ENCODE results near the gene HIGD1C.
"Not testable (repeated sequence)": the region's sequence is repeated elsewhere in the genome, so short reads cannot be mapped to it uniquely, and the experiment has no call there.

HIGD1C gene

DNA sequence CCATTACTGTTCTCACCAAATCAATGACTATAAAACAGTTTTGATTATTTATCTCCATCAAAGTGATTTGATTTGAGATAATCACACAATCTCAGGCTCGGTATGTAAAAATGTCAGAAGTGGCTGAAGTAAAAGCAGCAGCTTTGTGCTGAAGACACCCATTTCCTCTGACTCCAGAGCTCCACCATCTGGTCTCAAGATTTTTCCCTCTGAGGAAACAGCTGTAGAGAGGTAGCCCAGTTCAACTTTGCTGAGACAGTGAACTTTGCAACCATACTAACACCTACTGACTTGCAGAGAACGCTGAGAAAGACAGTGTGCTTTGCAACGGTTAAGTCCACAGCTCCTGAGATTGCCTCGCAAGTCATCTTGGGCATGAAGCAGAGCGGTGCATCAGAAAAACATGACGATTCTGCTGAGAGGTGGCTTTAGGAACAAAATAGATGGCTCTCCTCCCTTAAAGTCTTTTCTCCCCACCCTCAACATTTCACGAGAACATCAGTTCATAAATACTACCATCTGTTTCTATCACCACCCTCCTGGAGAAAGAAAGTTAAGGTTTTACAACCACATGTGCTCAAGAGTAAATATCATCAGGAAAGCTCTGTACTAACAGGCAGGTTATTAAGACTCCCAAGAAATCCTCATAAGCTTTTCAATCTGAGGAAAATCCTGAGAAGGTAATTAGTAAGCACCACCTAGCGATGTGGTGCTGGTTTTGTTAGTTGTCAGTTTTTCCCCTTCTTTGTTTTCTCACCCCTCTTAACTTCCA lies 34.8 kb downstream of the HIGD1C start:
- DNase-seq: no peak

DNA sequence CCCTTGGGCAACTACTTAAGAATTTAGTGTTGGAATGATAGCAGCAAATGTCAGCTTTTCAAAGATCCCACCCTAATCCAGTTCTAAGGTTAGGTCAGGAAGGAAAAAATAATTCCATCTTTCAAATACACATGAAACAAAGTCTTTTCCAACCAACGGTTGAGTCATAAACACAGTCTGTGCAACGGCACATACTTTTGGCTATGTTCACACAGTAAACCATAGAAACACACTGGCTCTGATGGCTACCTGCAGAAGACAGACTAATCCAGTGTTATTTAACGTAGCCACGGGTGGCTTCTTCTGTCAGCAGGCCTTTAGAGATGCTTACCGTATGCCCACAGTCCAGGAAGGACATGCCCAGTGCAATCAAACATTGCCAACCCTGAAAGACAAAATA lies 35.7 kb downstream of the HIGD1C start:
- no peak for DNase-seq

DNA sequence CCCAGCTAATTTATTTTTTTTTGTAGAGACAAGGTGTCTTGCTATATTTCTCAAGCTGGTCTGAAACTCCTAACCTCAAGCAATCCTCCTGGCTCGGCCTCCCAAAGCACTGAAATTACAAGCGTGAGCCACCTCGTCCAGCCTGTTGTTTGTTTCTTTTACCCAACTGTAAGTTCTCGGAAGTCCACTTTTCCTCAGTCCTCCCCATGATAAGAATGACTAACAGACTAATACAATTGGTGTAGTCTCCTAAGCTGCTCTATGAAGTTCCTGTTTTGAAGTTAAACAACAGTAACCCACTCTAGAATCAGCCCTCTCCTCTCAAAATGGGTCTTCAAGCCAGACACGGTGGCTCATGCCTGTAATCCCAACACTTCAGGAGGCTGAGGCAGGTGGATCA lies 36.5 kb downstream of the HIGD1C start:
- DNase-seq: no peak

DNA sequence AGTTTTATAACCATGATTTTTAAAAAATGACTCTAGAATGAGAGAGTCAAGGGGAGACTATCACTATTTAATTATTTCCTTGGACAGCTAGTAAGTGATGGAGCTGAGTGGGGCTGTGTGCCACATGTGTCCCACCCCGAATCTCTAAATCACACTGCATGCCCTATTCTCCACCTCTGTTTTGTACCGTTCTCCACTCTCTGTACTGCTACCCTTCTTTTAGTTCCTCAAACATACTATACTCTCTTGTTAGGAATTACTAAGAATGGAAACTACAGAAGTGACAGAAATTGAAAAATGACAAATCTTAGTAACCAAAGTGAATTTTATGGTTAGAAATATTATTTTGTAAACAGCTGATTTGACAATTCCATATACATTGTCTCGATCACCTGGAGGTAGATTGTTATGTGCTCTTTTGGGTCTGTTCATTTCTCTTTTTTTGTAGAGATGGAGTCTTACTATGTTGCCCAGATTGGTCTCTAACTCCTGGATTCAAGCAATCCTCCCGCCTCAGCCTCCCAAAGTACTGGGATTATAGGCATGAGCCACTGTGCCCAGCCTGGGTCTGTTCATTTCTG lies 37.9 kb downstream of the HIGD1C start:
- no peak for DNase-seq

DNA sequence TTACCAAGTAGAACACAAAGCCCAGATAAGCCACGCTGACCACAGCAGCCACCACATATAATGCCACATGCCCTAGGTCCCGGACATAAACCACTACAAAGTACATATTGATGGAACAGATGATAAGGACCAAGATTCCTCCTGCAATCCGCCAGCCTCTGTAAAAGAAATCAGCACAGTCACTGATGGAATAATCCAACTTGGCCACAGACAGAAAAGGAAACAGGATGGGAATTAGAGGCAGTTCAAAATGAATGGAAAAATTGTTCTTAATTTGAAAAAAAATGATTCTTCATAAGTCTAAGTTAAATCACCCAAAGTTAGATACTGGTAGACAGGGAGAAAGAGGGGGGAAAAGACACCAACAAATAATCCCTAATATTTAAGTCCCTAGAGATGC lies 38.4 kb downstream of the HIGD1C start:
- DNase-seq: no peak

DNA sequence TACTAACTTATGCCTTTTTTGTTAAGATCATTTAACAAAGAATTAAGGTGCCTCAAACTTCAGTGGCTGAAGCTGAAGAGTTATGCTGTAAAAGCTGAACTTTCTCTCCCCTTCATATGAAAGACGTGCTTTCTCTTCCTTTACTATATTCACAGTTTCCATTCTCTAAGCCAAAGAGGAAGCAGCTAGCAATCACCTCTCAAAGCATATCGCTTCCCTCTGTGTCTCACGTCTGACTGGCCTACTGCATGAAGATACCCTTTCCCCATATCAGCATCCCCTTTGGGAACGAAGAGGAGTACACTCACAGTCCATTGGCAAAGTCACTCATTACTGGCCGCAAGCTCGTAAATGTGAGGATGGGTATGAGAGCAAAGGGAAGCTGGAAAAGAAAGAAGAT lies 38.9 kb downstream of the HIGD1C start:
- no peak for DNase-seq

DNA sequence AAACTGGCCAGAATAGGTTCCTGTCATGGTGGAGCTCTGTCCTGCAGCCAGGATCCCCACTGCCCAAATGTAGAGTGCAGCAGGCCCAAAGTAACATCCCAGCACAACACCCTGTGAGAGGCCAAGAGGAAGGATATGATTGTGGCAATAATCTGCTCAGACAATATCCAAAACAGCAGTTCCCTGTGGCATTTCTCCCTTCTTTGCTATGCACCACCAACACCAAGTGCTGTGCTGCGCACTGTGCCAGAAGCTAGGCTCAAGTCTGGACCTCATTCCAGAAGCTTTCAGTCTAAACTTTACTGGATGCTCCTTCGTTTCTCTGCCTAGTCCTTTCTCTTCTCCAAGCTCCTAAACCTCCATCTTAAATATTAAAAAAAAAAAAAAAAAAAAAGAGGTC lies 40.5 kb downstream of the HIGD1C start:
- DNase-seq: no peak

DNA sequence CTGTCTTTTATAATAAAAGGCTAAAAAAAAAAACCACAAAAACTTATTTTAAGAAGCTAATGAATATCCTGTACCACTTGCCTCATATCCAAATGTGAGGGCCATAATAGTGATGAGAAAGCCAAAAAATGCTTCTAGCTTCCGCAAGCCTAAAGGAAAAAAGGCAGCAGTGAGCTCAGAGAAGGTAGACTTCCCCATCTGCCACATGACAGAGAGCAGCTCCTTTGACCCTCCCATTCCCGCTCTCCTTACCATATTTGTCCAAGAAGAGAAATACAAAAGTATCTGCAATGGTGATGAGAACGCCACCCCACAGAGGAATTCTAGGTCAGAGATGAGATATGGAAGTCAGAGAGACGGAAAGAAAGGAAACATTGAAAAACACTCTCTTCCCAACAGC lies 46.7 kb downstream of the HIGD1C start:
- no peak for DNase-seq

DNA sequence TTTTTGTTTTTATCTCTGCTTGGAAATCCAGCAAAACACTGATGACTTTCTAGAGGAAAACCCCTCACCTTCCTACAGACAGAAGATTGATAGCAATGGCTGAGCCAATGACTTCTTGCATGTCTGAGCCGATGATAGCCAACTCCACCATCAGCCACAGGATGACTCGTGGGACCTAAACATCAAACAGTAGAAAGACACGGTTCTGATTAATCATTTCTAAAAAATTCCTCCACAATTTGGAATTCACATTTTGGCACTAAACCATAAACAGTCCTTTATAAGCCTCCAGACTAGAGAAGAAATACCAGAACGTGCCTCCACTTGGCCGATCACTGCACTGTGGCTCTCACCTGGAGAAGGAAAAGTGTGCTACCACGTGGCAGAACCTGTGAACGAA lies 47.9 kb downstream of the HIGD1C start:
- DNase-seq: no peak

DNA sequence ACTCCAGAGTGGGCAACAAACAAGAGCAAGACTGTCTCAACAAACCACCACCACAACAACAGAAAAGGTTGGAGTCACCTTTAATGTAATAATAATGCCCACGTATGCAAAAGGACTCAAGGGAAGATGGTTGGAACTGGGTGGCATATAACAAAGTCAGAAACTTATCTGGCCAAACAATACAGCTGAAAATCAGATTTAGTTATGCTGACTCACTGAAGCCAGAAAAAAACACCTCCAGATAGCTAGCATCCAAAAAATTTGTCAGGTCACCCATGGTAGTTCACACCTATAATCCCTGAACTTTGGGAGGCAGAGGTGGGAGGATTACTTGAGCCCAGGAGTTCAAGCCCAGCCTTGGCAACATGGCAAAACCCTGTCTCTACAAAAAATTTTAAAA lies 49.5 kb downstream of the HIGD1C start:
- DNase-seq: no peak

DNA sequence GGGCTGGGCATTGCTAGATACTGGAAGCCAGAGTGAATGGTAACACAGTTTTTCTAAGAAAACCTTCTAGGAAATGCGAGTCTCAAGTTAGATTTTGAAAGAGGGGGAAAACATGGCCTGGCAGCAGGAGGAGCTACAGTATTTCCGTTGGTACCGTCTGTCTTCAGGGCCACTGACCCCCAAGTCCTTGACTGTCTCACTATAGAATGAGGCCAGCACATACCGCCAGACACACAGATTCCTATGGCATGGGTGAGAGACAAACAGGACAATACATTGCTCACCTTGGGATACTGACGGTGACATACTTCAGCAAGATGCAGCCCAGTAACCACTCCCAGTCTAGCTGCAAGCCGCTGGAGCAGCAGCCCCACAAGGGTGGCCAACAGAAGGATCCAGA lies 52.2 kb downstream of the HIGD1C start:
- no peak for DNase-seq

DNA sequence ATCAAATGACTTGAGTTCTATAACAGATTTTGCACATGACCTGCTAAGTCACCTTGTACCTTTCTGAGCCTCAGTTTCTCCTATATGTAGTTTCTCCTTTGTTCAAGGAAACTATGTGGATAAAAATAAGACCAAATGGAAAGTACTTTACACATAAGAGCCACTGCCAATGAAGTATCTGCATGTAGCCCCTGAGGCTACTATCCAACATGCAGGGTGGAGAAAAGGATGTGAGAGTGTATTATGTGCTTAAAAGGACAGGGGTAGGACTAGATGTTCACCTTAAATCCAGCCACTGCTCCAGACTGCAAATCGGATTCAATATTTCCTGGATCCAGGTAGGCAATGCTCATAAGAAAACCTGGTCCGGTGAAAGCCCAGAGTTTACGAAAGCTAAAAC lies 52.7 kb downstream of the HIGD1C start:
- DNase-seq: no peak

DNA sequence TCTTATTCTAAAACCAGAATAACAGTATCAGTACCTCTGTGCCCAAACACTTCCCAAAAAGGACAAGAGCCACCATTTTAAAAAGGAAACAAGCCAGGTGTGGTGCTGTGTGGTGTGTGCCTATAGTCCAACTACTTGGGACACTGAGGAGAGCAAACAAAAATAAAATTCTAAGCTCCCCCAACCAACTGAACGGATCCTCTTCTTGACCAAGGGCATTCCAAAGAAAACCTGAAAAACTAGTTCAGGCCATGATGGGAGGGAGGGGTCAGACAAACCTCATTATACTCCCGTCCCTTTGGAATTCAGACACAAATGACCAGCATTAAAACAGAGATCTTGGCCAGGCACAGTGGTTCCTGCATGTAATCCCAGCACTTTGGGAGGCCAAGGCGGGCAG lies 53.3 kb downstream of the HIGD1C start:
- DNase-seq: no peak

DNA sequence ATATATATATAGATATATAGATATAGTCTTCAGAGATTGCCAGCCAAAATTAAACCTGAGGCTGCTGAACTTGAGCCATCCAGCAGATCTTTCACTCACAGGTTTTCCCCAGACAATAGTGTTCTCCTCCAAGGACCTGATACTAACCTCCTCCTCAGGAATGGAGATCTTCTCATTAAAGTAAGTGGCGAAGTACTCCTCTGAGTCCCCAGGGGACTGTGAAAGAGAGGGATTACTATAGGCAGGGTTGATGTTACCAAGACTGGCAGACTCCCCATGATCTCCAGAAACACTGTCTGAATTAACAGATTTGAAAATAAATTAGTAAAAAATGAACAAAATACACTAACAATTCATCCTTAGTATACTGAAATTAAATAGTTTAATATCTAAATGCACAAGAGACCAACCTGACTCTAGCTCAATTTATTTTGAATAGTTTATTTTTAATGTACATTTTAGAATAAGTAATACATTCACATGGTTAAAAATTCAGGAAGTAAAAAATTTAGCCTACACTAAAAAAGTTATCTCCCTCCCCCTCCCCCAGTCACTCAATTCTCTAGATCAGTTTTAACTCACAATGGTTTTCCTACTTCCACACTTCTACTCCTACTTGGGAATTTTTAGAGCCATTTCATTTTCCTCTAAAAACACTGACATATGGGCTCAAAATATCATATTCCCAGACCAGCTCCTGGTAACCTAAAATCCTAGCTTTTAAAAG lies 56.1 kb downstream of the HIGD1C start:
- no peak for DNase-seq

DNA sequence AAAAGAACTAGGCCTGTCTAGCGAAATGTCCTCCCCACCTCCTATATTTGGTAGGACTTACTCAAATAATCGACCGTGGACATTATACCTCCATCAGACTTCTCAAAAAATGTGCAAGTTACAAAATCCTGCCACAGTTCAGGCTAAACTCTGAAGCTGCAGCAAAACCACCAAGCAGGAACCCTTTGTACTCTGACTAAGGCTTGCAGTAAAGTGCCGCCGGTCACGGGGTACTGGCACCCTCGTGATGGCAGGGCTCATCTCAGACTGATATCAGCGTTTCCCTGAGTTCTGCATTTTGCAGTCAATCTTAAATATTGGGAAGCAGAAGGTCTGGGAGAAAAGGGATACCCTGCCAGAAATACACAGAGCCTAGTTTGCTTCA lies 56.7 kb downstream of the HIGD1C start:
- DNase-seq: no peak

DNA sequence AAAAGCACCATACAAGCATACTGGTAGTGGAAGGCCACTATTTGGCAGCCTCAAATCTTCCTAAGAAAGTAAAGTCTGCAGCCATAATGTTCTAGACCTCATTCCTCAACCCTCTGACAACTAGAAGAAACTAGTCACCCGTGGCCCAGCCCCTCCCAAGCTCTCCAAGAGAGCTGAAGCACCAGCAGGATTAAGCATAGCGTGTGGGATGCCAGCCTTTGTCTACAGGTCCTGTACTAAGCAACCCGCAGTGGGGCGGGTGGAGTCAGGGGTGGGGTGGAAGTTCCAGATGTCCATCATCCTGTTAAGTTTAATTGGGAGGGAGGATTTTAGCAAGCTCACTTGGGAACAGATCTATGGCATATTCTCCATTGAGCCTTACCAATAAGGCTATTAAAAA lies 59.6 kb downstream of the HIGD1C start:
- DNase-seq: no peak

DNA sequence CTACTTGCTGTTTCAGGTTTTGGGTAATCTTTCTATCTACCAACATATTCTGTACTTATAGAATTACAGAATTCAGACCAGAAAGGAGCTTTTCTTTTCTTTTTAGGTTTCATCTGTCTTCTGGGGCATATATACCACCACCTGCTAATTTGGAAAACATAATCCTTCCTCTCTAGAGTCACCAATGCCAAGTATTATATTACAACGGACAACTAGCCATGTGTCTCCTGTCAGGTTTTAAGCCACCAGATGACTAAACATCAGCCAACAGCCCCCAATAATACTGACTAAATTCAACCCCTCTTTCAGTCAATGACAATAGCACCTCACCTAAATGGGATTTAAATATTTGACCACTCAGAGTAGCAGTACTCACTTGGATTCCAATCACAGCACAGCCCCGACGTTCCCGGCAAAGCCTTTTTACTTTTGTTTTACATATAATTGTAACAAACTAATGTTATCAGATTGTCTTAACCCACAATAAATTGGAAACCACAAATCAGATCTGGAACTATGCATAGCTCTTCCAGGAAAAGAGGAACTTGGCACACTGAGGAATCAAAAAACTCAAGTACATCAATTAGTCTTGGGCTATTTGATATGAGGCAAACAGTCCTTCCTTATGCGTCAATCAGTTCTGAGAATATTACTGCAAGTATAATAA lies 60.4 kb downstream of the HIGD1C start:
- no peak for DNase-seq

DNA sequence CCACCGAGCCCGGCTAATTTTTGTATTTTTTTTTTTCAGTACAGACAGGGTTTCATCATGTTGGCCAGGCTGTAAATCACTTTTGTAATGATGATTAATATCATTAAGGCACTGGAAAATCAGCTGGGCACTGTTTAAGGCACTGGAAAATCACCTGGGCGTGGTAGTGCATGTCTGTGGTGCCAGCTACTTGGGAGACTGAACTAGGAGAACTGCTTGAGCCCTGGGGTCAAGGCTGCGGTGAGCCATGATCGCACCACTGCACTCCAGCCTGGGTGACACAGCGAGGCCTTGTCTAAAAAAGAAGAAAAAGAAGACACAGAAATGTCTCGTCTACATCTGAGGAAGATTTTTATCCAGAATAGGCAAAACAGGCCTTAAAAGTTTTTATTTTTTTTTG lies 61.1 kb downstream of the HIGD1C start:
- DNase-seq: no peak

DNA sequence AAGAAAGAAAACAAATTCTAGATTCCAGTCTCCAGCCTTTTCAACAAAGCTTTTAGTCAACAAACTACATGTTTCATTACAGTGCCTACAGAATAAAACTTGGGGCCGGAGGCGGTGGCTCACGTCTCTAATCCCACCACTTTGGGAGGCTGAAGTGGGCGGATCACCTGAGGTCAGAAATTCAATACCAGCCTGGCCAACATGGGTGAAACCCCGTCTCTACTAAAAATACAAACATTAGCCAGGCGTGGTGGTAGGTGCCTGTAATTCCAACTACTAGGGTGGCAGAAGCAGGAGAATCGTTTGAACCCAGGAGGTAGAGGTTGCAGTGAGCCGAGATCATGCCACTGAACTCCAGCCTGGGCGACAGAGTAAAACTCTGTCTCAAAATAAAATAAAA lies 62.1 kb downstream of the HIGD1C start:
- DNase-seq: not testable (repeated sequence)

DNA sequence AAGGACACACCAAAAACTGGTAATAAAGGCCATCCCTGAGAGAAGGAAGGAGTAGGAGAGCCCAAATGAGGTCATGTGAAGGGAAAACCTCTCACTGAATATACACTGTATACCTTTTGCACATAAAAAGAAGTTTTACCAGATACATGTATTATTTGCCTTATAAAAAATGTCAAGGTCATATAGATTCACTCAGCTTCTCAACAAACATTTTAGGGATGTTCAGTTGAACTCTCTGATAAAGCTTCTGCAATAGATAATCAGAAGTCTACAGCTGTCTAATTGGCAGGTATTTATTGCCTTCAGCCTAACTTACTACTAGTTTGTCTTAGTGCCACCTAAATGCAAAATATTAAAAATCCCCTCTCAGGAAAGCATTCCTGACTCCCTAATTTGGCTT lies 65.1 kb downstream of the HIGD1C start:
- no peak for DNase-seq

DNA sequence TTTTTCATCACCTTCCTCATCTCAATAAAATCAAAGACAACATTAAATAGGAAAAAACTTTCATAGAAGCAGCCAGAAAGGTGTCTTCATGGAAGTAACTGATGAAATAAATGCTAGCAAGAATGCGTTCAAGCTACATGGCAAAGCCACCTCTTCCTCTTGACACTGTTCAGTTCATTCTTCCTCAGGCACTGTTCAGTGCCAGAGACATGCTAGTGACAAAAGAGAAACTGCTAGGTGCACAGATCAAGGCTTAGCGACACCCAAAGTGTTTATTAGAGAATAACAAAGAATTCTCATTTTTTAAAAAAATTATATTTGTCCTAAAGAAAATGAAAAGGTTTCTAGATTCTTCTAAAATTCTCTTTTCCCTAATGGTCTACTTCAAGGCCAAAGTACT lies 66.6 kb downstream of the HIGD1C start:
- no peak for DNase-seq

DNA sequence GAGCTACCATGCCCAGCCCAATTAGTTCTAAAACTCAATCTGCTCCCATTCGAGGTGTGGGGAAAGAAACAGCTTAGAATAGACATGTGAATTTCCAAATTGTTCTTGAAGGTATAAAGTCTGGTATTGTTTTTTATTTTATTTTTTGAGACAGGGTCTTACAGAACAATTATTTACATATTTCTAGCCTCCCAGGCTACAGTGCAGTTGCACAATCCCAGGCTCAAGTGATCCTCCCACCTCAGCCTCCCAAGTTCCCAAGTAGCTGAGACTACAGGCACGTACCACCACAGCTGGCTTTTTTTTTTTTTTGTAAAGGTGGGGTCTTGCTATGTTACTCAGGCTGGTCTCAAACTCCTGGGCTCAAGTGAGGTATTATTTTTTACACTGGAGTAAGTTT lies 67.6 kb downstream of the HIGD1C start:
- DNase-seq: no peak

All from activated CD8-positive, alpha-beta memory T cell treated with anti-CD3 and anti-CD28 coated beads, Interleukin-2, amount 50 U/mL, for 48 hours (primary cell).